ENCODE measurements around the gene GALNT11.

- TF ChIP-seq POLR2AphosphoS5 (IDR thresholded peaks at IDR 0.05; ENCODE audit: control insufficient read depth, insufficient read depth, low read depth, low read length): no peak
- no peak for TF ChIP-seq HDAC1 (IDR thresholded peaks at IDR 0.05)
- no peak for TF ChIP-seq PKNOX1 (IDR thresholded peaks at IDR 0.05)
- TF ChIP-seq CTCF (IDR thresholded peaks at IDR 0.05 in 2 of 3, conservative IDR thresholded peaks at IDR 0.05 in 1 of 3; ENCODE audit: insufficient read depth in 2 of 3, low read depth in 1 of 3, low read length in 3 of 3): no peak
- no peak for TF ChIP-seq SMC3 (conservative IDR thresholded peaks at IDR 0.05; ENCODE audit: insufficient read depth, low read depth, low read length)
Measured at GRCh38 chr7:152128741-152129461, 103.4 kb downstream of the GALNT11 start.
